Retinal pigment epithelial cell (primary cell): ENCODE data around the gene IQSEC2.

ENCODE experiments used
- DNase-seq: peaks from one replicate; pipeline ENCODE4 v3.0.0-alpha.2; 2010; ENCODE audit warnings: low read depth
- H3K4me3 ChIP-seq: 2 replicates; pipeline ENCODE4 v1.5.1; 2011; ENCODE audit warnings: mild to moderate bottlenecking, low read length, control low read depth, moderate library complexity
- CTCF ChIP-seq: conservative IDR thresholded peaks from 2 replicates; pipeline ENCODE4 v1.5.1; 2011; ENCODE audit warnings: low read depth, low read length, control low read depth, inconsistent platforms

The IQSEC2 gene

GRCh38 chrX:53313728-53314105 lies 32.3 kb upstream of the IQSEC2 start:
- no peak for DNase-seq
- H3K4me3 ChIP-seq = no peak overlapping the region
- TF ChIP-seq CTCF = no peak

- no peak overlapping the region for H3K4me3 ChIP-seq
- peak; percentile 82 for TF ChIP-seq CTCF
- DNase-seq = no peak
These were observed 31.8 kb upstream of the IQSEC2 start for GRCh38 chrX:53312946-53313727.

- no peak overlapping the region for H3K4me3 ChIP-seq
- no peak for TF ChIP-seq CTCF
- DNase-seq = no peak
These were observed 28.5 kb upstream of the IQSEC2 start for GRCh38 chrX:53309837-53310236.

- no peak overlapping the region for H3K4me3 ChIP-seq
- TF ChIP-seq CTCF = no peak
- DNase-seq = no peak
These were observed 27.5 kb upstream of the IQSEC2 start for GRCh38 chrX:53308836-53309235.

- no peak for DNase-seq
- H3K4me3 ChIP-seq = no peak overlapping the region
- TF ChIP-seq CTCF = no peak
These were observed 24.9 kb upstream of the IQSEC2 start for GRCh38 chrX:53305996-53306937.

GRCh38 chrX:53305219-53305995 lies 24.0 kb upstream of the IQSEC2 start:
- H3K4me3 ChIP-seq = no peak overlapping the region
- TF ChIP-seq CTCF = no peak
- no peak for DNase-seq
